22Rv1 (cell line): Measurements from ENCODE around the gene MFSD1.

ENCODE experiments used
- H3K27ac ChIP-seq: fragments of 450-650 bp; 2 replicates; pipeline ENCODE4 v1.5.1; 2017
- ZFX ChIP-seq: fragments of 450-650 bp; IDR thresholded peaks from 2 replicates; pipeline ENCODE4 v1.6.1; 2017; ENCODE audit warnings: antibody characterized with exemption, borderline replicate concordance
- TF ChIP-seq, protein P1 (sequence below): fragments of 450-650 bp; IDR thresholded peaks from 2 replicates; pipeline ENCODE4 v1.5.1; 2017; ENCODE audit warnings: mild to moderate bottlenecking

MFSD1 gene

GRCh38 chr3:158864492-158864891, 62.6 kb downstream of the MFSD1 start:
- TF ChIP-seq ZFX = no peak
- TF ChIP-seq, protein P1, sequence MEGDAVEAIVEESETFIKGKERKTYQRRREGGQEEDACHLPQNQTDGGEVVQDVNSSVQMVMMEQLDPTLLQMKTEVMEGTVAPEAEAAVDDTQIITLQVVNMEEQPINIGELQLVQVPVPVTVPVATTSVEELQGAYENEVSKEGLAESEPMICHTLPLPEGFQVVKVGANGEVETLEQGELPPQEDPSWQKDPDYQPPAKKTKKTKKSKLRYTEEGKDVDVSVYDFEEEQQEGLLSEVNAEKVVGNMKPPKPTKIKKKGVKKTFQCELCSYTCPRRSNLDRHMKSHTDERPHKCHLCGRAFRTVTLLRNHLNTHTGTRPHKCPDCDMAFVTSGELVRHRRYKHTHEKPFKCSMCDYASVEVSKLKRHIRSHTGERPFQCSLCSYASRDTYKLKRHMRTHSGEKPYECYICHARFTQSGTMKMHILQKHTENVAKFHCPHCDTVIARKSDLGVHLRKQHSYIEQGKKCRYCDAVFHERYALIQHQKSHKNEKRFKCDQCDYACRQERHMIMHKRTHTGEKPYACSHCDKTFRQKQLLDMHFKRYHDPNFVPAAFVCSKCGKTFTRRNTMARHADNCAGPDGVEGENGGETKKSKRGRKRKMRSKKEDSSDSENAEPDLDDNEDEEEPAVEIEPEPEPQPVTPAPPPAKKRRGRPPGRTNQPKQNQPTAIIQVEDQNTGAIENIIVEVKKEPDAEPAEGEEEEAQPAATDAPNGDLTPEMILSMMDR = no peak
- no peak overlapping the region for H3K27ac ChIP-seq

DNA sequence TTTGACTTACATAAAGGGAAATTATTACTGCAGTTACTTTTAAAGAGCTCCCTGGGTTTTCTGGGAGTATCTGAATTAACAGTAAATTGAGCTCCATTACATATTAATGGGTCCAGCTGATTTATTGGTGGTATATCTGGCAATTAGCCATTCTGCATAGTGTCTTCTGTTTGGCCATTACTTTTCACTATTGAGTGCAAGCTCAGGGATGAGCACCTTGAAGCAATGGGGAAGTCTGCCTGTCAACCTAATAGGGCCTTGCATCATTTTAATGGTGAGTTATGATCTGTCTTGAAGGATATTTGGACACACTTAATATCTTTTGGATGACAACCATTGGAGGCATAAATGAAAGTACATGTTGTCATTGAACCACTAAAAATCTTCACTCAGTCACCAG, 73.8 kb downstream of the MFSD1 start:
- TF ChIP-seq, protein P1 = no peak
- TF ChIP-seq ZFX = no peak
- H3K27ac ChIP-seq = no peak overlapping the region
